Hippocampal formation (tissue), 2 donors: ENCODE data around the gene NMT1.

Experiments used
- DNase-seq, 2 donors: peaks; one replicate each; lab custom pipeline; 2025; lab: John Stamatoyannopoulos, UW

NMT1 gene

DNA sequence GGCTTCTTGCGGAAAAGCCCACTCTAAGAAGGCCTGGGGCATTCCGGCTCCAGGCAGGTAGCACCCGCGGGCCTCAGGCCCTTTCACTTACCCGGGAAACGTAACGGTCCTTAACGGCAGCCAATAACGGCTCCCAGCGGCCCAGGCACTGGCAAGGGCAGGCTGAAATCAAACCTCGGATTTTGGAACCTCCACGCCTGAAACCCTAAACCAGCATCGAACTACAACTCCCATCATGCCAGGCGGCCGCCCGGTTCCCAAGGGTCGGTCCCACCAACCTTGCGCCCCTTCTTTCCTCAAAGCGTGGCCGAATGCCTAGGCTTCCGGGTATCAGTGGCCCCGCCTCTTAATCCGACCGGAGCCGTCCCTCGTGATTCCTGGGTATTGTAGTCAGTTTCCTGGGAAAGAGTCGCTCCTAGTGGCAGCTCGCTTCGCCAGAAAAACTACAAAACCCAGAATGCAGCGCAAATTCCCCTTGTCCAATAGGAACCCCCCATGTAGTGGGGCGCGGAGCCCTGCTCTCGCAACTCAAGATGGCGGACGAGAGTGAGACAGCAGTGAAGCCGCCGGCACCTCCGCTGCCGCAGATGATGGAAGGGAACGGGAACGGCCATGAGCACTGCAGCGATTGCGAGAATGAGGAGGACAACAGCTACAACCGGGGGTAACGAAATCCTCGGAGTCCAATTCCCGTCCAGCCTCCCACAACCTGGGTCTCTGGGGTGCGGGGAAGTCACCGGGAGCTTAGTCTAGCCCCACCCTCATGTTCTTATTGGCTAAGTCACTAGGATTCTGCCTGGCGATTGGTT lies at the start of gene NMT1:
Gene NMT1, plus strand, starts transcription at position 521 of the 809 bp plus-strand sequence. Its CDS starts 13 bp downstream, at position 534.
- DNase-seq = peak; percentile 97 to 99

DNA sequence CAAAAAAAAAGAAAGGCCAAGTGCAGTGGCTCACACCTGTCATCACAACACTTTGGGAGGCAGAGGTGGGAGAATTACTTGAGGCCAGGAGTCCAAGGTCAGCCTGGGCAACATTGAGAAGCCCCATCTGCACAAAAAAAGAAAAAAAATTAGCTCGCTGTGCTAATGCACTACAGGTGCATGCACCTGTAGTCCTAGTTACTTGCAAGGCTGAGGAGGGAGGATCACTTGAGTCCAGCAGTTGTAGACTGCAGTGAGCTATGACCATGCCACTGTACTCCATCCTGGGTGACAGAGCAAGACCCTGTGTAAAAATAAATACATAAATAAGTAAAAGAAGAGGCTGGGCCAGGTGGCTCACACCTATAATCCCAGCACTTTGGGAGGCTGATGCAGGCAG lies 49.4 kb upstream of the NMT1 start:
- DNase-seq = no peak

GRCh38 chr17:45013021-45013997 lies 47.8 kb upstream of the NMT1 start:
- no peak for DNase-seq

DNA sequence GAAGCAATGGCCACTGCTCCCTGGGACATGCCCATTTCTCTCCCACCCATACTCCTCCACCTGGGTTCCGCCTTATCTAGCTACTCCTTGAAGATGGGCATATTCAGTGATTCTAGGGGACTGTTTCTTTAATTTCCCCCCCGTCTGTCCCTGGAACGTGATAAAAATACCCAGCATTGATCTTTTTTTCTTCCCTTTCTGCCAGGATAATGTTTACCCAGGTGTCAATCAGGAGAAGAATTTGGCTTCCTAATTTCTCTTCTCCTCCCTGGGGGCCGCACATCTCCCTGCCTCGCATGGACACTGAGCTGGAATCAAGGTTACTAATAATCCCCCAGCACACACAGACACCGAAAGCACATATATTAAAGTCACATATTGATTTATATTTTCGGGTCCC lies 44.9 kb upstream of the NMT1 start:
- DNase-seq = no peak

DNA sequence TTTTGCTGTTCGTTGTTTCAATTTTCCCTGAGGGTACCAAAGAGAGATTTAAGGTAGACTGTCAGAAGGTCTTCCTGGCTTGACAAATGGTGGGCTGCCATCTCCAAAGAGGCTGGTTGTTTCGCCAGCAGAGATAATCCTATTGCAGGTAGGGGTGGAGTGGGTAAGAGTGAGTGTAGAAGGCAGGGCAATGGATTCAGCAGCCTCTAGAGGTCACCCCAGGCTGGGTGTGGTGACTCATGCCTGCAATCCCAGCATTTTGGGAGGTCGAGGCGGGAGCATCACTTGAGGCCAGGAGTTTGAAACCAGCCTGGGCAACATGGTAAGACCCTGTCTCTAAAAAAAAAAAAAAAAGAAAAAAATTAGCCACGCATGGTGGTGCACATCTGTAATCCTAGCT lies 44.3 kb upstream of the NMT1 start:
- DNase-seq = no peak

- no peak for DNase-seq
These were observed 42.6 kb upstream of the NMT1 start for GRCh38 chr17:45018514-45018847.

- DNase-seq = peak in 1 of 2 donors; percentile 30
These were observed 42.0 kb upstream of the NMT1 start for GRCh38 chr17:45018848-45019711.

- DNase-seq = peak in 1 of 2 donors; percentile 23
These were observed 40.6 kb upstream of the NMT1 start for GRCh38 chr17:45020354-45021138.

- peak in 1 of 2 donors; percentile 25 for DNase-seq
These were observed 39.4 kb upstream of the NMT1 start for GRCh38 chr17:45021607-45022287.

DNA sequence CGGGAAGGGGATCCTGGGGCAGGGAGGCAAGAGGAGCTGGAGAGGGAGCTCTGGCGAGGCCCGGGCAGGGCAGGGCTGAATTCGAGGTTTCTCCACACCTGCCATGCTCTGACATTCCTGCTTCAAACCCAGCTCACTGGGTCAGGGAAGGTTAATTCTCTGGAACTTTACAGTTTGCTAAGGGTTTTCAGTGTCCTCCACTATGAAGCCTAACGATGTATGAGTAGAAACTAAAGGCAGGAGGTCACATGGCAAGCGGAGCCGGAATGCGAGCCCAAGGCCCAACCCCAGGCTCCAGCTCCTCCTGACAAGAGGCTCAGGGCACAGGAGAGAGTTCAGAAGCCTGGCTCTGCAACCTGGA lies 38.8 kb upstream of the NMT1 start:
- no peak for DNase-seq

DNA sequence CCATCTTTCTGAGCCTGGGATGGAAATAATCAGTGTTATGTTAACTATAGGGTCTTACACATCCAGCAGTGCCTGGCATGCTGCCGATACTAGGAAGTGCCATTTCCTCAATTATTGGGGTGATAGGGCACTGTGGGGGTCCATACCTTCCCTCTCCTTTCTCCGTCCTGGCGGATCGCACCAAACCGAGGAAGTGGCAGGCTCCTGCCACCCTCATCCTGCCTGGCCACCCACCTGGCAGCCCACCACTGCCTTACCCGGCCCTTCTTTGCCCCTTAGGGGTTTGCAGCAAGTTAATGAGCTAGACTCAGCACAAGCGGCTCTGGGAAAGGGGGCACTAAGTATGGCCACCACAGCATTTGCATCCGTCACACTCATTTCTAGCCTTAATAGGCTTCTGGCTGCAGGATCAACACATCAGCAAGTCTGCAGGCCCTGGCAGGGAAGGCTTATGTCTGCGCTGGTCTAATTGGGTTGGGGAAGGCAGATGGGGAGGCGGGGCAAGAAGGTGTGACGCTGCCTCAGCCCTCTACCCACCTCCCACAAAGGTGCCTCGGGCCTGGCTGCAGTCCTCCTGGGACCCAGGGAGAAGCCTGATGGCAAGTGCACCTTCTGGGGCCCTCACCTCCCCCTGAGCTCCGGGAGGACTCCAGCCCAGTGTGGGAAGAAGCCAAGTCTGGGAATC lies 38.3 kb upstream of the NMT1 start:
- DNase-seq = no peak

DNA sequence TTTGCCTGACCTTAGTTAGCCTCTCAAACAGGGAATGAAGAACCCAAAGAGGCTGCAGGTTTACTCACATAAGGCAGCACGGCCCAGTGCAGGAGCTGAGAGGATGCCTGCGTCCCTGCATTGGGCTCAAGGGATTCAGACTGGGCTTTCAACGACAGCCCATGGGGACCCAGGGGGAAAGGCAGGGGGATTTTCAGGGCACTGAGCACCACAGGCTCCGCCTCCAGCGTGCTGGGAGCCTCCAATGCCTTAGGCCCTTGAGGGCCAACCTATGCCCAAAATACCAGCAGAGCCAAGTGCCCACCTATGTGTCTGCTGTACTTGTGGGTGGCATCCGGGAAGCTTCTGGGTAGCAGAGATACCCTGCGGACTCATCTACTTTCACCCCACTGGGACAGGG lies 32.0 kb upstream of the NMT1 start:
- no peak for DNase-seq

GRCh38 chr17:45029758-45030423 lies 31.2 kb upstream of the NMT1 start:
- no peak for DNase-seq

DNA sequence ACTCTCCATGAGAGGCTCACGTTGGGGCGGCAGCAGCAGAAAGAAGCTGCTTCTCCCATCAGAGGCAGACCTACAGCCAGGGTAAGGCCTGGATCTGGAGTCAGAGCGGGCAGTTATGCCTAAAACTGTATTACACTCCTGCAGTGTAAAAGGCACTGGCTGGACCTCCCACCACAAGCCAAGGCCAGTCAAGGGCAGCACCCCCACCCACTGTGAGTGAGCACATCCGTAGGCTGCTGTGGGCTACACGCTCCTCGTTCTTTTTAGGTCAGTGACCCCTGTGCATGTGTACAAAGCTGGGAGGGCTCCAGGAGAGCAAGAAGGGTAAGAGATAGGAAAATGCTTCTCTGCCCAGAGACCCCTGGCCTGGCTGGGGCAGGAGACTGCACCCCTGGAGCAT lies 30.4 kb upstream of the NMT1 start:
- DNase-seq = no peak

DNA sequence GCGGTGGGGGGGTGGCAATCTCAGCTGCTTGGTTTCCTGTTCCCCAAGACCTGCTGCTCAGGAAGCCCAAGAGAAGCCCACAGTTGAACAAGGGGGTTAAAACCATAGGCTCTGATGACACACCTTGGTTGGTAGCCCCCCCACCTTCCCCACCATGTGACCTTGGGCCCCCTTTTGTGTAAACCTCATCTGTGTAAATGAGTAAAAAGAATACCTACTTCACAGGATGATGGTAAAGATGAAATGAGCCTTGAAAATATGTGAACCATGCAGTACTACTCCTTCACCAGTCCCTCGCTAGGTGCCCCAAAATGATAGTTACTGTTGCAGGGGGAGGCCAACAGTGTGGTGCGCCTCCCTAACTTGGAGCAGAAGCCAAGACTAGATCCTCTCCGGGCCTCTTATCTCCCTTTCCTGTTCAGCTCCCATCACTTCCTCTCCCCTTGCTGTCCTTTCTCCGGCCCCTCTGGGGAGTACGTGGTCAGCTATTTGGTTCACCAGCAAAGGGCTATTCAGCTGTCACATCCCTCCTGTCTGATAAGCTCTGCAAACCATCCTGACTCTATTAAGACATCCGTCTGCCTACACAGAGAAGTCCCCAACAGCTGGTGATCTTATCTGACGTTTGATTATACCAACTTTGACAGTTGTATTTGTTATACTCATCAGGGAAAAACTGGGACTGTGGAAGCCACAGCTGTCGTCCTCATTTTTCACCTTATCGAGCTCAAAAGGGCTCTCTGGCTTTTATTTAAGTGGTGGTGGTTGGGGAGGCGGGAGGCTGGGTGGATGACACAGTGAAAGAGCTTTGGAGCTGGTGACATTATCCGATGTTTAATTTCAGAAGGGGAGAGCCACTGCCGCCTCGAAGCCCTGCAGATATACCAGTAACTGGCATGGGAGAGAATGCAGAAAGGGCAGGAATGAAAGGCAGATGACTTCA lies 29.6 kb upstream of the NMT1 start:
- DNase-seq = no peak

DNA sequence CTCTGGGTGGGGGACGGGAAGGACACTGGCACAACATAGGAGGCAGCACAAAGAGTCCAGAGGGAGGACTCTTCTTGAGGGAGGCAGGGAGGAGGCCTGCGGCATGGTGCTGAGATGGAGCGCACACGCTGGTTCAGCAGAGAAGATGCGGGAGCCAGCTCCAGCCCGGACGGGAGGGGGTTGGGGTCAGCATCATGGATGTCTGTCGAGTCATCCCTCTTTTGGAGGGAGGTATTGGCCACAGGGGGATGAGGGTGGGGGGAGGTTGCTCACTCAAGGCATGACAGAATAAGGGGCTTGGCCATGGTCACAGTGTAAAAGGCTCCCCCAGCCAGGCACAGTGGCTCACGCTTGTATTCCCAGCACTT lies 29.0 kb upstream of the NMT1 start:
- no peak for DNase-seq

DNA sequence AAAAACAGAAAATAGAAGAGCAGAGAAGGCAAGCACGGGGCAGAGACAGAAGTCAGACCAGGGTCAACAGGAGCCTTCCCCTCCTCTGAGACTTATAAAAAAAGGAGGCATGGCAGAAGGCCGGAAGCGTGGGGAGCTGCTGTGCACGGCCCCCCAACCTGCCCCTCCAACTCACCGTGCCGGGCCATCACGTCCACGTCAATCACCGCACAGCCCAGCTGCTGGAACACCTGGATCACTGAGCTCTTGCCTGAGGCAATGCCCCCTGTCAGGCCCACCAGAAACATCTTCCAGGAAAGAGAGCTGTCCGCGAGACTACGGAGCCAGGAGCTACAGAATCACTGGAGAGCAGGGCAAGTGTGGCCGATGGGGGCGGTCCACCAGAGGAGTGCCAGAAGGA lies 26.5 kb upstream of the NMT1 start:
- no peak for DNase-seq

DNA sequence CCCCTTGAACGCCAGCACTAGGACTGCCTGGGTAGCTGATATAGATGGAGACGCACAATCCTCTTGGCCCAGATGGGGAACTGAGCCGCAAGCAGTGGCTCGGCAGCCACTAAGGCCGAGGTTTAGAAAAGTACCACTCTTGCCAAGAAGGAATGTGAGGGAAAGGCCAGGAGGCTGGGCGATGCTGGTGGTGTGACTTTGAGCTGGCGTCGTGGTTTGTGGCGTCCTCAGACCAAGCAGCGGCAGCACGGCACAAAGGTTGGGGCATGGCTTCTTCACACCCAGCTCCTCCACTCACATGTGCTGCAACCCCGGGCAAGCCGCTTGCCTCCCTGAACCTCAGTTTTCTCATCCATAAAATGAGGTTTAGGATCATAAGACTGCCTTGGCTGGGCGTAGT lies 25.3 kb upstream of the NMT1 start:
- DNase-seq = no peak
